Epithelial cell of proximal tubule (primary cell): ENCODE results near the gene RTRAF. TPM values are rescaled to one million over a fixed set of nuclear protein-coding genes. Genes with fewer than 3 reads are reported as not detected.

Experiments
- DNase-seq: peaks from one replicate; pipeline ENCODE4 v3.0.0-alpha.2; 2011; ENCODE audit warnings: low read depth
- H3K4me3 ChIP-seq: 2 replicates; pipeline ENCODE4 v1.5.1; 2011; ENCODE audit warnings: low read depth, mild to moderate bottlenecking, low read length
- CTCF ChIP-seq: conservative IDR thresholded peaks from 2 replicates; pipeline ENCODE4 v1.5.1; 2012; ENCODE audit warnings: low read depth, mild to moderate bottlenecking, low read length
- total RNA-seq: library from RNA; depleted of rRNA; stranded (reverse); fragments of >200 nt; gene quantifications from 2 replicates; pipeline ENCODE4 v1.2.3, GENCODE V29; 2015

The RTRAF gene
- total RNA-seq, 1 donor from 2014 or later: 96.9 TPM

DNA sequence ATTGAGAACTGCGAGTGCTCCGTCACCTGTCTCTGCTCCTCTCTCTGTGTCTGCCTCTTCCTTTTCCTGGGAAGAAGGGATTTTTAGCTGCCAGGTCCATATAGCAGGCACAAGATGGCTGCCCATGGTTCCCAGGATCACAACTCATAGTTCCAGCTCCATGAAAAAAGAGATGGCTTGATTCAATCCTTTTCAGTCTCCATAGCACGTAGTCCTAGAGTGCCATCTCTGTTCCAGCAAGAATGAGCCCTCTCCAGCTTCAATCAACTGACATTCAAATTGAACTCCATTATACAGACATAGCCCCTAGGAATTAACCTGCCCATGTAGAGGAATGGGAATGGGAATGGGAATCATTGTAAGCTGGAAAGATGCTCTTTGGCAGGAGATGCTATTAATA is 34.7 kb upstream of the RTRAF start:
- no peak for DNase-seq
- H3K4me3 ChIP-seq: no peak overlapping the region
- TF ChIP-seq CTCF: no peak

GRCh38 chr14:51957950-51958349 is 31.4 kb upstream of the RTRAF start:
- DNase-seq: no peak
- H3K4me3 ChIP-seq: no peak overlapping the region
- TF ChIP-seq CTCF: no peak

GRCh38 chr14:51959928-51960327 is 29.4 kb upstream of the RTRAF start:
- H3K4me3 ChIP-seq: no peak overlapping the region
- no peak for DNase-seq
- no peak for TF ChIP-seq CTCF

DNA sequence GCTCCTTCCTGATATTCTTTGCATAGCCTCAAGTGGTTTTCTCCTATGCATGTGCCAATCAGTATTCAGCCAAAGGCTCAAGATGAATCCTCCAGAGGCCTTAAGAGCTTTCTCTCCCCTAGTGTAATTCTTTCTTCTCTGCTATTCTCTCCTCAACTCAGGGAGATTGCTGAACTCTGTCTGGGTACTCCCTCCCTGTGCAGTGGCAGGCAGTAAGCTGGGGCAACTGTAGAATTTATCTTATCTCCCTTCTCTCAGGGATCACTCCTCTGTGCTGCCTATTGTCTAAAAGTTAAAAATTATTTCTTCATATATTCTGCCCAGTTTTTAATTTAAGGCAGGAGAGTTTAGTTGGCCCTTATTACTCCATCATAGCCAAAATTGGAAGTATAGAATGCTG is 28.5 kb upstream of the RTRAF start:
- no peak for DNase-seq
- H3K4me3 ChIP-seq: no peak overlapping the region
- TF ChIP-seq CTCF: no peak

- DNase-seq: no peak
These were observed 26.6 kb upstream of the RTRAF start for GRCh38 chr14:51962711-51963110.

DNA sequence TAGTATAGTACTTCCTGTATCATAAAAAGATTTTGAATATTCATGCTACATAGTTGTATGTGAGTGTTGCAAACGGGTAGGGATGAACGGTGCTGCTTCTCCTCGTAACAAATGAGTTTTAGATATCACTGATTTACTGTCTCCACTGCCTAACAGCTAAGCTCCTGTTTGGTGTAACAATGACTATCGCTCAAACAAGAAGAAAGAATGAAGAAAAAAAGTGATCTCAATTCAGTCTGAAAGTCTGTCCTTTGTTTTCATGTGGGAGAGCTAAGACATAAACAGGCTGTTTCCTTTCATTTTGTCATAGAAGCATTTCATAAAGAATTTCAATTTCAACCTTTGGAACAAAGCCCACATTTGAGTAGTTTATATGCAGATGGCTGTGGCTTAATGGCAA is 26.1 kb upstream of the RTRAF start:
- H3K4me3 ChIP-seq: no peak overlapping the region
- no peak for TF ChIP-seq CTCF
- DNase-seq: no peak

More at GRCh38 chr14:51962711-51963110, 26.6 kb upstream of the RTRAF start:
- H3K4me3 ChIP-seq: no peak overlapping the region
- TF ChIP-seq CTCF: no peak

DNA sequence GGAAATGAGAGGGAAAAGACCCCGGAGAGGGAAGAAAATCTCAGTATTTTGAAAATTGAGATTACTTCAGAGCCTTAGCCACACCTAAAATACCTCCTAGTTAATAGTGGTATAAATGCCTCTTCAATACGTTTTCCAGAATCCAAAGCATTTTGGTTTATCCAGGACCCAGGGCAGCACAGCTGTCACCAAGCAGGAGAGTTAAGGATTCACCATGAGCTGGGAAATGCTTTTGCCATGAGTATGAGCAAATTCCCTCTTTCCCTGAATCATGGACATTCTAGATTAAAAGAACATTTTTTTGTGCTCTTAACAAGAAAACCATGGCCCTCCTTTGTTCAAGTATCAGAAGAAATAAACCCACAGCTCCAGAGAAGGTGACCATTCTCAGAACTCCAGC is 21.8 kb upstream of the RTRAF start:
- no peak for DNase-seq
- H3K4me3 ChIP-seq: no peak overlapping the region
- no peak for TF ChIP-seq CTCF
